Small intestine (tissue), 7 donors: ENCODE results near the gene HOXA7. TPM values are rescaled to one million over a fixed set of nuclear protein-coding genes. Genes with fewer than 3 reads are reported as not detected.

Source experiments
- DNase-seq, 2 donors: peaks; one replicate each; pipeline versions ENCODE4 v3.0.0 to v3.0.0-alpha.2; 2013
- FAIRE-seq: peaks from 2 replicates; lab custom pipeline; 2012; peaks lifted over from hg19 to GRCh38; lab: Jason Lieb, UNC
- H3K27ac ChIP-seq, 3 donors: one replicate each; pipeline ENCODE4 v1.5.1; 2013; ENCODE audit warnings: low read length in 2 of 3, mild to moderate bottlenecking in 2 of 3, control low read depth in 1 of 3, inconsistent platforms in 1 of 3, low read depth in 1 of 3, moderate library complexity in 1 of 3
- H3K27me3 ChIP-seq, 3 donors: one replicate each; pipeline ENCODE4 v1.6.1; 2013; ENCODE audit warnings: low read length in 3 of 3, inconsistent platforms in 1 of 3; ENCODE audit not compliant: control insufficient read depth in 3 of 3, insufficient read depth in 3 of 3
- H3K36me3 ChIP-seq, 3 donors: one replicate each; pipeline ENCODE4 v1.6.1; 2013; ENCODE audit warnings: low read length in 3 of 3, inconsistent platforms in 1 of 3, low read depth in 1 of 3, mild to moderate bottlenecking in 1 of 3, moderate library complexity in 1 of 3; ENCODE audit not compliant: control insufficient read depth in 3 of 3, insufficient read depth in 2 of 3
- H3K4me1 ChIP-seq, 3 donors: one replicate each; pipeline ENCODE4 v1.6.1; 2013; ENCODE audit warnings: low read length in 2 of 3, inconsistent platforms in 1 of 3, low read depth in 1 of 3, mild to moderate bottlenecking in 1 of 3, moderate library complexity in 1 of 3; ENCODE audit not compliant: control insufficient read depth in 3 of 3, insufficient read depth in 2 of 3
- H3K4me3 ChIP-seq, 3 donors: one replicate each; pipeline ENCODE4 v1.5.1; 2013; ENCODE audit warnings: low read length in 3 of 3, control low read depth in 1 of 3, inconsistent platforms in 1 of 3, low read depth in 1 of 3, mild to moderate bottlenecking in 1 of 3, moderate library complexity in 1 of 3
- H3K9me3 ChIP-seq, 2 donors: one replicate each; pipeline ENCODE4 v1.6.1; 2013; ENCODE audit warnings: low read depth in 1 of 2, low read length in 1 of 2; ENCODE audit not compliant: control insufficient read depth in 2 of 2, insufficient read depth in 1 of 2
- WGBS, 3 donors: extraction: QIAGEN DNeasy Blood & Tissue Kit; methylation state at CpG; one replicate each; pipeline ENCODE4 v1.1.7; 2013; 5-methylcytosine and 5-hydroxymethylcytosine counted together
- polyA plus RNA-seq, 4 donors: library from polyadenylated mRNA; stranded (reverse) in 3 of 4; unstranded in 1 of 4; fragments of 200-250 nt in 3 of 4; fragments of 120-200 nt in 1 of 4; gene quantifications; one replicate each; pipeline versions ENCODE4 v1.2.1 to v1.2.3, GENCODE V29; 2013
- donor health status: healthy with polysubstance abuse.
- donor health status: control.
- donor health status: control.
- donor health status: Bipolar disorder and iron deficiency.
- donor health status: healthy.

The HOXA7 gene
- polyA plus RNA-seq, 4 donors: 1.1 to 16.9 (median 1.9) TPM; not detected in 1

DNA sequence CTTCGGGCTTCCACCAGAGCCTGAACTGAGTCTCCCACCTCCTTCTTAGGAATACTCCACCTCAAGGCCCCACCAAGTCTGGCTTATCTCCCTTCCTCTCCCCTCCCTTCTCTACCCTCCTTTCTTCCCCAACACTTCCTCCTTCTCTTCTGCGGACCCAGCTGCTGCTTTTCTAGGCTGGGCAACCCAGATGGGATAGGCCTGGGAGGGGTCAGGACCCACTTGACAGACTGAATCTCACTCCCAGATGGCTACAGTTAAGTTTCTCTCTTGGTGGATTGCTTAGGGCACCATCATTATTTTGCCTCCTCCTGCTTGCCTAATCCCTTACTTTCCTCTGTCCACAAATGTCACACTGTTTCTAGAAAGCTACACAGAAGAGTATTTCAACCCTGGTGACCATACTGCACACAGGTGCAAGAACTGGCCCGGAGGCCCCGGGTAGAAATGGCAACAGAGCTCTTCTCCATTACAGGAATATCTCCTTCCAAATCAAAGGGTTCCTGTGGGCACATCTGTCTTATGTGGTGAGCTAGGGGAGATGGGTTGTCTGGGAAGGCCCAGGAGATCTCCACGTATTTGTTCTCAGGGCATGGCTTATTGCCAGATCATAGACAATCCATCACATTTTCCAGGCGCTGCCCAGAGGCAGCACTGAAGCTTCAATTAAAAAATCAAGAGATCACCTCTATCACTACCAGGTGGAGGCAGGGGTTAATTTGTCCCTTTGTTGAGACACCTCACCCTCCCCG, 33.7 kb upstream of the HOXA7 start:
- WGBS, 3 donors: 19 to 43% (median 32%) methylated on average over 7 of the region's 7 CpGs
- H3K36me3 ChIP-seq: no peaks in the 10 kb centered on the region
- H3K9me3 ChIP-seq: peaks cover 0 to 8% of the 10 kb centered on the region in 2 donors
- H3K4me3 ChIP-seq: no peak overlapping the region
- H3K27me3 ChIP-seq: peaks cover 16 to 97% (median 79%) of the 10 kb centered on the region in 3 donors
- no peak for FAIRE-seq
- H3K4me1 ChIP-seq: peaks cover 0 to 11% (median 5%) of the 10 kb centered on the region in 3 donors
- peak overlapping the region in 1 of 3 donors; percentile 68 for H3K27ac ChIP-seq
- no peak for DNase-seq

DNA sequence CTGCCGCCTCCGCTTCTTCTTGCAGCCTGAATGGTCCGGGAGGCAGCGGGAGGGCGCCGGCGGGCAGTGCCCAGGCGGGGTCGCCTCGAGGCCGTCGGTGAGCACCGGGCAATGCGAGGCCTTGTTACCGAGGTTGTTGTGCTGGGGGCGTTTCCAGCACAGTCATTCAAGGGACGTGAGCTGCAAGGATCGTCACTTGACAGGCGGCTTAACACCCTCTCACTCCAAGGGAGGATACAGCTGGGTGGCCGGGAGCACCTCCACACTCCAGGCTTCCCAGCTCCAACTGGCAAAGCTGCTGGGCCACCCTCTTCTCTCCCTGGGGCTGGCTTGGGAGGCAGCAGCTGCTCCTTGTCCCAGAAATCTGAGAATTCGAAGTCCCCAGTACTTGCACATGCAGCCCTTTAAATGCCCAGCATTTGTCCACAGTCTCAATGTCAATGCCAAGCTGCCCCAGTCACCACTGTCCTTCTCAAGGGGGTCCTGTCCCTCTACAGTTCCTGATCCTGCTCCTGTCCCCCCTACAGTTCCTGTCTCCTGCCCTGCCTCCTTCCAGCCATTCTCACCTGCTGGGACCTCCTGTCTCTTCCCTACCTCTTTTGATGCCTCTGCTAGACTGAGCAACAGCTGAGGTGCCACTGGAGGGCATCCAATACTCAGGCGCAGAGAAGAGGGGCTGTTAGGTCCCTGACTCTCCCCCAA, 33.0 kb upstream of the HOXA7 start:
- peaks cover 16 to 97% (median 83%) of the 10 kb centered on the region in 3 donors for H3K27me3 ChIP-seq
- DNase-seq (no peak), FAIRE-seq (no peak)
- H3K4me1 ChIP-seq: peaks cover 4 to 11% (median 7%) of the 10 kb centered on the region in 3 donors
- 7 to 14% (median 11%) methylated on average over 22 of the region's 22 CpGs for WGBS, 3 donors
- H3K27ac ChIP-seq: peak overlapping the region in 1 of 3 donors; percentile 68
- H3K4me3 ChIP-seq: peak overlapping the region in 1 of 3 donors; percentile 28
- H3K36me3 ChIP-seq: no peaks in the 10 kb centered on the region
- peaks cover 0 to 8% of the 10 kb centered on the region in 2 donors for H3K9me3 ChIP-seq

DNA sequence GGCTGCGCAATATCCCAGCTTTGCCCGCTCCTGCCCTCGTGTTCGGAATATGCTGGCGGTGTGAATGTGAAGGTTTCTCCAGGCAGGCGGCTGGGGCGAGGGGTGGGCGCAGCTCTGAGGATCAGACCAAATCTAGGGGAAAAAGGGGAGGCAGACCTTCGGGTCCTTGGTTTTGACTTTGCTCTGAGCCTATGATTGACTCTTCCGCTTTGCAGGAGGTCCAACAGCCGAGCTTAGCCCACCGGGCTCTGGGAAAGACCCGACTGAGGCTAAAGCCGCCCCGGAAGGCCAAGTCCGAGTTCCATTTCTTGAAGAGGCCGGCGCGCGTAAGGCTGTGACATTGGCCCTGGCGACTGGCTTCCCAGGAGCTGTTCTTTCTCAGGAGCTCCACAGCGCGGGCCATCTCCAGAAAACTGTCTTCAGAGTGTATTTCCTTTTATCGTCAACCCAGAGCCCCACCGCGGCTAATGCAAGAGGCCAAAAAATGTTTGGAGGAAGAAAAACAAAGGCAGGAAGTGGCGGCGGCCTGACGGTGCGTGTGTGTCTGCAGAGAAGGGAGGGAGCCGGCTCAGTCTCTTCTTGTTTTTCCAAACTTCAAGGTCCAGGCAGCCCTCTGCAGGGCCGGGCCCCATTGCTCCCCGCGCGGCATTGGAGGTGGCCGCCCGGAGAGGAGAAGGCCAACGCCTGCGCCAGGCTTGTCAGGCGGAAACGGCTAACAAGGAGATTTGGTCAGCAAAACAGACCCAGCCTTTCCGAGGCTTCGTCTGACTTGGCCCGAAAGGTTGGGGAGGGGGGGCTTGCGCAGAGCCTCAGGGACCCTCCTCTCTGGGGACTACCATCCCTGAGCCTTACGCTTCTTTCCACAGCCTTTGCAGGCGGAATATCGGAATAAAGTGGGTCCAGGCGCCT, 32.2 kb upstream of the HOXA7 start:
- peak overlapping the region in 2 of 3 donors; percentile 20 to 28 for H3K4me3 ChIP-seq
- FAIRE-seq (no peak), DNase-seq (no peak)
- no peaks in the 10 kb centered on the region for H3K36me3 ChIP-seq
- H3K9me3 ChIP-seq: peaks cover 0 to 8% of the 10 kb centered on the region in 2 donors
- peaks cover 4 to 15% (median 7%) of the 10 kb centered on the region in 3 donors for H3K4me1 ChIP-seq
- H3K27ac ChIP-seq: peak overlapping the region in 1 of 3 donors; percentile 68
- WGBS, 3 donors: 4 to 9% (median 8%) methylated on average over 48 to 49 of the region's 49 CpGs
- H3K27me3 ChIP-seq: peaks cover 16 to 96% (median 84%) of the 10 kb centered on the region in 3 donors

DNA sequence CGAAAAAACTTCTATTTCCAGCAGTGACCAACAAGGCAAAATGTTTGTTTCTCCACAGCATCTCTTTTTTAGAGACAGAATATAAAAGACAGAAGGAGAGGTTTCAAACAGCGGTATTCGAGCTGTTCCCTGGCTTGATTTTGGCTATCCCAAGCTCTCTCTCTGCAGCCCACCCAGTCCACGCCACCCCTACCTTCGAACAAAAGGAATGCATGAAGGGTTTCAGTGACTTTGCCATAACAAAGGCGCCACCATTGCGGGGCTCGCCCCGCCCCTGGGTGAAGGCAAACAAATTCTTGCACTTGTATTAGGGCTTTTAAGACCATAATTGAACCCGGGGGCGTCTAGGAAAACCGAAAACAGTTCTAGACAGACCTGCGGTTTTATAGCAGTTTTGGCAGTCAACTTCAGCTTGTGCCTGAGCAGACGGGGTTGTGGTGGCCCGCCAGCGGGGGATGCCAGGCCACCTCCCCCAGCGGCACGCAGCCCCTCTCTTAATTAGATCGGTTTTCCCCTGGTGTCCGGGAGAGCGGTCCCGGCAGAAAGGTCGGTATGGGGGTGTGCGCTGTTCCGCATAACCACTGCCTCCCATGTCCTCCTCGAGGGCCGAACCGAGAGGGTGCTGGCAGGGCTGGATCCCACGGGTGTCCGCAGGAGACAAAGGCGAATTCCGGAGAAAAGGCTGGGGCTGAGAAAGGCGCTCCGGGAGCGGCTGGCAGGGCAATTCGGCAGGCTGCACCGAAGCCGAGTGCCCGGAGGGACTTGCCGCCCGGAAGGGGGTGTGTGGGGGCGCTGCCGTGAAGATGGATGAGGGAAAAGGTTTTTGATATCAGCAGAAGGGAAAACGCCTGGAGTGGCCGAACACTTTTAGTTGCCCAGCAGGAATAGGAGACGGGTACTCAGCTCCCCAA, 31.3 kb upstream of the HOXA7 start:
- DNase-seq (no peak), FAIRE-seq (no peak)
- Histone ChIP-seq H3K36me3 (no peaks in the 10 kb centered on the region), H3K27ac (peak overlapping the region in 1 of 3 donors; percentile 68), H3K4me3 (peak overlapping the region in 2 of 3 donors; percentile 20 to 28), H3K4me1 (peaks cover 2 to 13% (median 4%) of the 10 kb centered on the region in 3 donors), H3K27me3 (peaks cover 19 to 96% (median 86%) of the 10 kb centered on the region in 3 donors), H3K9me3 (peaks cover 0 to 11% of the 10 kb centered on the region in 2 donors)
- 5 to 8% (median 8%) methylated on average over 46 of the region's 46 CpGs for WGBS, 3 donors

DNA sequence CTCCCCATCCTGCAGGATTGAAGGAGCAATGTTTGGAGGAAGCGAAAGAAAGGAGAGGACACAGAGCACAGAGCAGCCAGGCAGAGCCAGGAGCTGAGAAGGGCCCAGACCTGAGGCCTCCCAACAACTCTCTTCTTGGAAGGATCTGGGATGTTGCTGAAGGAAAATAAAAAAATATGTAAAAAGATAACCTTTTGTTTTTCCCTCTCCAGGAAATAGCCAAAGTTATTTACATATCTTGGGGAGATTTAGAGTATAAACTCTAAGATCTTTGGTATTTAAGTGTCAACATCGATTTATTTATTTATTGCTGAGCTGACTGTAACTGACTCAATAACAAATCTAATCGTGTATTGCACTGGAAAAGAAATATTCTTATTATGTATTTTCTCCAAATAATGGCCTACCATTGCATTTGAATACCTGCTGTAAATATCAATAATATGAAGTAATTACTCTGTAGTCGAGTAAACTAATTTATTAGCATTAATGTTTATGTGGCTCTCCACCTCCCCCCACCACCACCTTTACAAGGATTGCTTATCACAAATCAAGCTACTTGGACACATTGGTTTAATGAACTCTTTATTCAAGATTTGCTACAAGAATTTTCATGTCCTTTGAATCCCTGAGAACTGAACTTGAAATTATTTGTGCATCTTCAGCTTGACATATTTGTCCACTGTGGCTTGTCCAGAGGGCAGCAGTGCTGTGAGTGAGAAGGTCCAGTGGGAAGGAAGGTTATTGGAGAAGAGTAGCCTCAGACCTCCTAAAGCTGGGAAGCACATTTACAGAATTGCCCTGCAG, 30.4 kb upstream of the HOXA7 start:
- Histone ChIP-seq H3K4me3 (no peak overlapping the region), H3K36me3 (no peaks in the 10 kb centered on the region), H3K27ac (peak overlapping the region in 1 of 3 donors; percentile 29), H3K27me3 (peaks cover 14 to 97% (median 88%) of the 10 kb centered on the region in 3 donors), H3K4me1 (peaks cover 2 to 13% (median 4%) of the 10 kb centered on the region in 3 donors), H3K9me3 (peaks cover 0 to 11% of the 10 kb centered on the region in 2 donors)
- FAIRE-seq (no peak), DNase-seq (no peak)
- 15 to 18% (median 16%) methylated on average over 4 of the region's 4 CpGs for WGBS, 3 donors

DNA sequence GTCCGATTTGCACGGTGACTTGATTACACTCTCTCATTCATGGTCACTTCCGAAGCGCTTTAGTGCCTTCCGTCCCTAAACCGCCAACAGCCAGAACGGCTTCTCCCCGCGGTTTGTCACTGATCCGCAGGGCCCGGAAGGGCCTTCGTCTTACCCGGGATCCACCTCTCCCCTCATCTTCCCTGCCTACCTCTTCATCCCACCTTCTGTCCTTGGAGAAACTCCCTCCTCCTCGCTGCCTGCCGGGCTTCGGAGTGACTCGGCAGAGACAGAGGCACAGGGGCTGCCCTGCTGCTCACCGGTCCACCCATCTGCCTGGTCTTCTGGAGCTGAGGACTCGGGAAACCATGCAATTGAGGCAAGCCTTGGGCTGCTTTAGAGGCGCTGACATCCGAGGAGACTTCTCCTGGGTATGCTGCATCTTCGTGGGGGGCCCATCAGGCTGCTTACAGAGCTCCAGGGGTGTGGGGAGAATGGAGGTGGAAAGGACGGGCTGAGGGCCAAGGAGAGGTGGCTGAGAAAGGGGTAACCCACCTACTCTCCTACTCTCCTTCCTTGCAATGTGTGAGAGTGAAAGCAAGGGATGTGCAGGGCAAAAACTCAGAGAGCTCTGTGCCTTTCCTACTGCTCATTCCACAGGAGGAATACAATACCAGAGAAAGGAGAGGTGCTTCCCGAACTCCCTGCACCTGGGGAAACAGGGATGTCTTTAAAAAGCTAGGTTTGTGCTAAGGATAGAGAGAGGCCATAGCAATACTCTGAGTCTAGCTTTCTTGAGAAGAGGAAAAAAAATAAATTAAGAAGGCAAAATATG, 29.6 kb upstream of the HOXA7 start:
- H3K27ac ChIP-seq: peak overlapping the region in 1 of 3 donors; percentile 29
- peaks cover 14 to 96% (median 85%) of the 10 kb centered on the region in 3 donors for H3K27me3 ChIP-seq
- H3K4me1 ChIP-seq: peaks cover 2 to 13% (median 4%) of the 10 kb centered on the region in 3 donors
- DNase-seq (no peak), FAIRE-seq (no peak)
- H3K4me3 ChIP-seq: peak overlapping the region in 2 of 3 donors; percentile 54 to 55
- peaks cover 0 to 11% of the 10 kb centered on the region in 2 donors for H3K9me3 ChIP-seq
- H3K36me3 ChIP-seq: no peaks in the 10 kb centered on the region
- WGBS, 3 donors: 5 to 13% (median 9%) methylated on average over 24 of the region's 24 CpGs
